ENCODE data around the gene ARHGAP24. TPM values are rescaled to one million over a fixed set of nuclear protein-coding genes. Genes with fewer than 3 reads are reported as not detected.

The ARHGAP24 gene
- total RNA-seq, 1 donor from 2014 or later, result 1.5 TPM

- no peak for DNase-seq (ENCODE audit: low read depth, low spot score)
- Mint-ChIP-seq H3K27ac (ENCODE audit: unreplicated experiment) (no peak overlapping the region), H3K4me3 (no peak overlapping the region), H3K9me3 (peaks cover 7% of the 10 kb centered on the region), H3K4me1 (peaks cover 4% of the 10 kb centered on the region), H3K36me3 (ENCODE audit: low read depth) (no peaks in the 10 kb centered on the region), H3K27me3 (ENCODE audit: low read depth) (no peaks in the 10 kb centered on the region)
- TF ChIP-seq, protein P1, sequence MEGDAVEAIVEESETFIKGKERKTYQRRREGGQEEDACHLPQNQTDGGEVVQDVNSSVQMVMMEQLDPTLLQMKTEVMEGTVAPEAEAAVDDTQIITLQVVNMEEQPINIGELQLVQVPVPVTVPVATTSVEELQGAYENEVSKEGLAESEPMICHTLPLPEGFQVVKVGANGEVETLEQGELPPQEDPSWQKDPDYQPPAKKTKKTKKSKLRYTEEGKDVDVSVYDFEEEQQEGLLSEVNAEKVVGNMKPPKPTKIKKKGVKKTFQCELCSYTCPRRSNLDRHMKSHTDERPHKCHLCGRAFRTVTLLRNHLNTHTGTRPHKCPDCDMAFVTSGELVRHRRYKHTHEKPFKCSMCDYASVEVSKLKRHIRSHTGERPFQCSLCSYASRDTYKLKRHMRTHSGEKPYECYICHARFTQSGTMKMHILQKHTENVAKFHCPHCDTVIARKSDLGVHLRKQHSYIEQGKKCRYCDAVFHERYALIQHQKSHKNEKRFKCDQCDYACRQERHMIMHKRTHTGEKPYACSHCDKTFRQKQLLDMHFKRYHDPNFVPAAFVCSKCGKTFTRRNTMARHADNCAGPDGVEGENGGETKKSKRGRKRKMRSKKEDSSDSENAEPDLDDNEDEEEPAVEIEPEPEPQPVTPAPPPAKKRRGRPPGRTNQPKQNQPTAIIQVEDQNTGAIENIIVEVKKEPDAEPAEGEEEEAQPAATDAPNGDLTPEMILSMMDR (conservative IDR thresholded peaks at IDR 0.05), result no peak
Observed at GRCh38 chr4:85688055-85688740, 213.2 kb downstream of the ARHGAP24 start.

DNA sequence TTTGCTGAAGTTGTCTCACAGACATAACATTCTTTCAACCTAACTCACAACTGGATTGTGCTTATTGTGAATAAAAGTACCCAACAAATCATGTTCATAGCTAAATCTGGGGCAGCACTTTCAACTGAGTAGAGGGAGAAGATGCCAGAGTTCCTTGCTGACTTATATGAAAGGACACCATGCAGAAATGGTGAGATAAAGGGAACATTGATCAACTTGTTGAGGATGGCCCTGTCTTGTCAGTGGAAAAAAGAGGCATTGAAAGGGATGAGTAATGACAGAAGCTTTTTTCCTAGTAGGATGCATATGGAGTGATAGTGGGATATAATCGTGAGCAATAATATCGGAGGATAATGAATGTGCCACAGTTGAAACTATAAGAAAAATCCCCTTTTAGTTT, 221.7 kb downstream of the ARHGAP24 start:
- Mint-ChIP-seq H3K27me3 (ENCODE audit: low read depth) (no peaks in the 10 kb centered on the region), H3K4me3 (no peak overlapping the region), H3K36me3 (ENCODE audit: low read depth) (no peaks in the 10 kb centered on the region), H3K9me3 (no peaks in the 10 kb centered on the region), H3K4me1 (peaks cover 5% of the 10 kb centered on the region), H3K27ac (ENCODE audit: unreplicated experiment) (no peak overlapping the region)
- no peak for DNase-seq (ENCODE audit: low read depth, low spot score)
- TF ChIP-seq, protein P1 (conservative IDR thresholded peaks at IDR 0.05), result no peak

DNA sequence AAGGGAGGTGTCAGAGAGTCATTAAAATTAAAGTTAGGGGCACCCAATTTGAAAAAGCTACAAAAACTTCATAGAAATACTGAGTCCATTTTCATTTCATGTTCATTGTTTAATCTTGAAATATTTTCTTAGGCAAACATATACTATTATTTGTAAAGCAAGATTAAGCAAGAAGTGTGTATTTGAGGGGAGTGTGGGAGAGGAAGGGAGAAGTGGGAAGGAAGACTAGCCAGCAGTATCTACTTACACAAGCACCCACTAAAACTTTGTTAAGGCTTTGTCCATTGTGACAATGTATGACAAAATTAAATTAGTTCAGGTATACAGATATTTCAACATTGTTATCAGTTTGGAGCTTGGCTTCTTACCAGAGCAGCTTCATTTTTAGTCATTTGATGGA, 222.9 kb downstream of the ARHGAP24 start:
- Mint-ChIP-seq H3K36me3 (ENCODE audit: low read depth) (no peaks in the 10 kb centered on the region), H3K9me3 (no peaks in the 10 kb centered on the region), H3K4me3 (no peak overlapping the region), H3K27ac (ENCODE audit: unreplicated experiment) (no peak overlapping the region), H3K27me3 (ENCODE audit: low read depth) (no peaks in the 10 kb centered on the region), H3K4me1 (peaks cover 11% of the 10 kb centered on the region)
- DNase-seq (ENCODE audit: low read depth, low spot score), result no peak
- TF ChIP-seq, protein P1 (conservative IDR thresholded peaks at IDR 0.05), result no peak

GRCh38 chr4:85700362-85700761, 225.4 kb downstream of the ARHGAP24 start:
- Mint-ChIP-seq H3K9me3 (no peaks in the 10 kb centered on the region), H3K4me1 (peaks cover 23% of the 10 kb centered on the region), H3K36me3 (ENCODE audit: low read depth) (peaks cover 2% of the 10 kb centered on the region)

GRCh38 chr4:85701861-85702321, 226.9 kb downstream of the ARHGAP24 start:
- DNase-seq (ENCODE audit: low read depth, low spot score), result no peak
- Mint-ChIP-seq H3K4me1 (peaks cover 17% of the 10 kb centered on the region), H3K4me3 (no peak overlapping the region), H3K36me3 (ENCODE audit: low read depth) (peaks cover 2% of the 10 kb centered on the region), H3K27ac (ENCODE audit: unreplicated experiment) (no peak overlapping the region), H3K27me3 (ENCODE audit: low read depth) (no peaks in the 10 kb centered on the region), H3K9me3 (peaks cover 3% of the 10 kb centered on the region)
- TF ChIP-seq, protein P1 (conservative IDR thresholded peaks at IDR 0.05), result no peak

More at GRCh38 chr4:85700362-85700761, 225.4 kb downstream of the ARHGAP24 start:
- H3K27me3 Mint-ChIP-seq (ENCODE audit: low read depth), result no peaks in the 10 kb centered on the region
- no peak for DNase-seq (ENCODE audit: low read depth, low spot score)
- H3K4me3 Mint-ChIP-seq, result no peak overlapping the region
- no peak overlapping the region for H3K27ac Mint-ChIP-seq (ENCODE audit: unreplicated experiment)
- TF ChIP-seq, protein P1 (conservative IDR thresholded peaks at IDR 0.05), result no peak

Data from neural crest cell (in vitro differentiated cells).